Loucy (cell line): Measurements from ENCODE around the gene KHDC1.

Experiments used
- H2AFZ ChIP-seq: fragments of 200-600 bp; sonication (generic); 2 replicates; pipeline ENCODE4 v1.6.0; 2016; ENCODE audit warnings: antibody characterized with exemption, mild to moderate bottlenecking, low read length, moderate library complexity
- H3F3A ChIP-seq: fragments of 200-600 bp; 2 replicates; pipeline ENCODE4 v1.6.0; 2016; ENCODE audit warnings: antibody characterized with exemption, low read depth, mild to moderate bottlenecking
- H3K27me3 ChIP-seq: fragments of 200-600 bp; sonication (generic); 2 replicates; pipeline ENCODE4 v1.6.1; 2014; ENCODE audit warnings: low read length, mild to moderate bottlenecking; ENCODE audit not compliant: insufficient read depth, poor library complexity, severe bottlenecking
- H3K36me3 ChIP-seq: fragments of 200-600 bp; sonication (generic); 2 replicates; pipeline ENCODE4 v1.6.1; 2016; ENCODE audit warnings: low read length; ENCODE audit not compliant: insufficient read depth
- H3K4me1 ChIP-seq: fragments of 200-600 bp; sonication (generic); 2 replicates; pipeline ENCODE4 v1.5.1; 2014; ENCODE audit warnings: low read length, mild to moderate bottlenecking; ENCODE audit not compliant: insufficient read depth, poor library complexity, severe bottlenecking
- H3K4me2 ChIP-seq: fragments of 200-600 bp; sonication (generic); 2 replicates; pipeline ENCODE4 v1.6.0; 2014; ENCODE audit warnings: antibody characterized with exemption, low read length, low read depth, mild to moderate bottlenecking; ENCODE audit not compliant: poor library complexity, severe bottlenecking
- H3K4me3 ChIP-seq: fragments of 200-600 bp; sonication (generic); 2 replicates; pipeline ENCODE4 v1.5.1; 2014; ENCODE audit warnings: low read length, mild to moderate bottlenecking, mixed read lengths; ENCODE audit not compliant: poor library complexity, severe bottlenecking
- H3K79me2 ChIP-seq: fragments of 200-600 bp; sonication (generic); 2 replicates; pipeline ENCODE4 v1.6.1; 2014; ENCODE audit warnings: low read length; ENCODE audit not compliant: insufficient read depth
- H3K9ac ChIP-seq: fragments of 200-600 bp; sonication (generic); 2 replicates; pipeline ENCODE4 v1.6.0; 2014; ENCODE audit warnings: mild to moderate bottlenecking, low read depth, low read length, moderate library complexity; ENCODE audit not compliant: poor library complexity, severe bottlenecking
- H3K9me2 ChIP-seq: fragments of 200-600 bp; sonication (generic); replicated peaks from 2 replicates; pipeline ENCODE4 v1.6.1; 2016; ENCODE audit warnings: low read depth, low read length, mixed read lengths
- H3K9me3 ChIP-seq: fragments of 200-600 bp; sonication (generic); 2 replicates; pipeline ENCODE4 v1.6.1; 2014; ENCODE audit warnings: mild to moderate bottlenecking, antibody characterized with exemption, low read length, low read depth; ENCODE audit not compliant: insufficient read depth
- H4K20me1 ChIP-seq: fragments of 200-600 bp; sonication (generic); 2 replicates; pipeline ENCODE4 v1.6.0; 2014; ENCODE audit warnings: antibody characterized with exemption, low read length, mild to moderate bottlenecking; ENCODE audit not compliant: insufficient read depth, poor library complexity, severe bottlenecking
- EZH2phosphoT487 ChIP-seq: fragments of 200-600 bp; IDR thresholded peaks from 2 replicates; pipeline ENCODE4 v1.6.1; 2018; ENCODE audit warnings: antibody characterized with exemption, mild to moderate bottlenecking, moderate library complexity, borderline replicate concordance
- TF ChIP-seq, protein P1 (sequence below): fragments of 200-600 bp; sonication (generic); conservative IDR thresholded peaks from 2 replicates; pipeline ENCODE4 v1.5.1; 2014; ENCODE audit warnings: mild to moderate bottlenecking, antibody characterized with exemption, low read length

Gene KHDC1

DNA sequence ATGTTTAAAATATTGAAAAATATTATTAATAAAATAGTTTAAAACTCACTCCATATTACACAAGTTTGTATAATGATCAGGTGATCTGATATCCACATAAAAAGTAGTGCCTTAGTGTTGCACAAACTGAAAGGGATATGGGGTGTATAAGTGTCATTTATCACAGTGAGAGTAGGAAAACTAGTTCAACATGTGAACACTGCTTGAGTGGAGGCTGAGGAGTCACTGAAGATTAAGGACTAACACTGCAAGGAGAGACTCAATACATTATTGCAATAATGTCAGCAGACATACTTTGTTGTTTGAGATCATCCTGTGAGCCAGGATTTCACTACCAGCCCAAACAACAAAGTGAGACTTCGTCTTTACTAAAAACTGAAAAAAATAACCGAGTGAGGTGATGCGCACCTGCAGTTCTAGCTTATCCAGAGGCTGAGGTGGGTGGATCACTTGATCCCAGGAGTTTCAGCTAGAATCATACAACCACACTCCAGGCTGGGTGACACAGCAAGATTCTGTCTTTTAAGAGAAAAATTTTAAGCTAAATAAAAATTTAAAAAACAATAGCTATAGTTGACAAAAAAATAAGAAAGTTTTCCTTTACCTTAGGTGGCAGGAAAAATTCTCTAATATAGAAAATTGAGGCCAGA, 35.3 kb downstream of the KHDC1 start:
- Histone ChIP-seq H3K4me2 (no peak overlapping the region), H2AFZ (no peak overlapping the region), H3F3A (no peaks in the 10 kb centered on the region), H3K9ac (no peak overlapping the region), H3K9me3 (no peaks in the 10 kb centered on the region), H3K4me1 (no peaks in the 10 kb centered on the region), H3K27me3 (no peaks in the 10 kb centered on the region), H3K36me3 (no peaks in the 10 kb centered on the region), H4K20me1 (no peaks in the 10 kb centered on the region), H3K4me3 (no peak overlapping the region), H3K9me2 (no peaks in the 10 kb centered on the region), H3K79me2 (no peaks in the 10 kb centered on the region)
- TF ChIP-seq, protein P1, sequence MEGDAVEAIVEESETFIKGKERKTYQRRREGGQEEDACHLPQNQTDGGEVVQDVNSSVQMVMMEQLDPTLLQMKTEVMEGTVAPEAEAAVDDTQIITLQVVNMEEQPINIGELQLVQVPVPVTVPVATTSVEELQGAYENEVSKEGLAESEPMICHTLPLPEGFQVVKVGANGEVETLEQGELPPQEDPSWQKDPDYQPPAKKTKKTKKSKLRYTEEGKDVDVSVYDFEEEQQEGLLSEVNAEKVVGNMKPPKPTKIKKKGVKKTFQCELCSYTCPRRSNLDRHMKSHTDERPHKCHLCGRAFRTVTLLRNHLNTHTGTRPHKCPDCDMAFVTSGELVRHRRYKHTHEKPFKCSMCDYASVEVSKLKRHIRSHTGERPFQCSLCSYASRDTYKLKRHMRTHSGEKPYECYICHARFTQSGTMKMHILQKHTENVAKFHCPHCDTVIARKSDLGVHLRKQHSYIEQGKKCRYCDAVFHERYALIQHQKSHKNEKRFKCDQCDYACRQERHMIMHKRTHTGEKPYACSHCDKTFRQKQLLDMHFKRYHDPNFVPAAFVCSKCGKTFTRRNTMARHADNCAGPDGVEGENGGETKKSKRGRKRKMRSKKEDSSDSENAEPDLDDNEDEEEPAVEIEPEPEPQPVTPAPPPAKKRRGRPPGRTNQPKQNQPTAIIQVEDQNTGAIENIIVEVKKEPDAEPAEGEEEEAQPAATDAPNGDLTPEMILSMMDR = no peak
- TF ChIP-seq EZH2phosphoT487 = no peak

- no peaks in the 10 kb centered on the region for H3F3A ChIP-seq
- no peak within 1 kb of the TSS for H3K4me3 ChIP-seq
- no peaks in the 10 kb centered on the region for H3K4me1 ChIP-seq
- no peak within 1 kb of the TSS for H3K4me2 ChIP-seq
- H3K9me3 ChIP-seq = no peaks in the 10 kb centered on the region
- no peaks in the 10 kb centered on the region for H3K79me2 ChIP-seq
- no peak within 1 kb of the TSS for H3K9ac ChIP-seq
- H4K20me1 ChIP-seq = no peaks in the 10 kb centered on the region
- no peak within 1 kb of the TSS for H2AFZ ChIP-seq
- H3K9me2 ChIP-seq = no peaks in the 10 kb centered on the region
- H3K36me3 ChIP-seq = no peaks in the 10 kb centered on the region
- TF ChIP-seq, protein P1 = no peak
- no peak for TF ChIP-seq EZH2phosphoT487
- H3K27me3 ChIP-seq = no peaks in the 10 kb centered on the region
Measured at GRCh38 chr6:73225396-73225795, 37.6 kb downstream of the KHDC1 start, which contains the start of gene KHDC1L. Gene KHDC1L, minus strand, starts transcription at chr6:73225496. Its CDS starts 88 bp downstream, at chr6:73225408.

- TF ChIP-seq, protein P1 = no peak
- TF ChIP-seq EZH2phosphoT487 = no peak
- H3K4me2 ChIP-seq = no peak overlapping the region
Measured at GRCh38 chr6:73216859-73217258, 46.1 kb downstream of the KHDC1 start.

More at GRCh38 chr6:73216859-73217258, 46.1 kb downstream of the KHDC1 start:
- Histone ChIP-seq H3K79me2 (no peaks in the 10 kb centered on the region), H3K9me3 (no peaks in the 10 kb centered on the region), H3K27me3 (no peaks in the 10 kb centered on the region), H3K4me1 (no peaks in the 10 kb centered on the region), H3F3A (no peaks in the 10 kb centered on the region), H4K20me1 (no peaks in the 10 kb centered on the region), H3K36me3 (no peaks in the 10 kb centered on the region), H3K9me2 (no peaks in the 10 kb centered on the region), H2AFZ (no peak overlapping the region), H3K4me3 (no peak overlapping the region), H3K9ac (no peak overlapping the region)
